Liver (tissue), 2 donors: Measurements from ENCODE around the gene TNN.

ENCODE experiments used
- RAD21 ChIP-seq, 2 donors: IDR thresholded peaks; 2 replicates each; pipeline ENCODE4 v1.6.1; 2016; ENCODE audit warnings: antibody characterized with exemption in 2 of 2, mild to moderate bottlenecking in 2 of 2
- TAF1 ChIP-seq: conservative IDR thresholded peaks from 2 replicates; pipeline ENCODE4 v1.6.1; 2016; ENCODE audit warnings: antibody characterized with exemption, mild to moderate bottlenecking
- donor health status: healthy.

DNA sequence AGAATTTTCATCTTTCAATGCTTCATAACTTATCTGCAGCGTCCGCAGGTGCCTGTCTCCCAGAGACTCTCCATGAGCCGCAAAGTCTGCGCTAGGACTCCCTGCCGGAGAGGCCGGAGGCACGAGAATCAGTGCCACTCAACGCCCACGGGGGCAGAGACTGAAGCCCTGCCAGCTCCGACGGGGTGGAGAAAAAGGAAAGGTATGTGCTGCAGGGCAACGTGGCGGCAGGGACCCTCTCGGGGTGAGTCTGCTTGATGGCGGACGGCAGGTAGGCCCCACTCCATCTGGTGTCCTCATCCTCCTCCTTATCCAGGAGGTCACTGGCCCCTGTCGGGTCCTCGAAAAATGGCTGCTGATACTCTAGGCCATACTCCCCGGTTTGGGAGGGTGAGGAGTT lies 22.5 kb upstream of the TNN start:
- TF ChIP-seq TAF1 (no peak), RAD21 (IDR thresholded peaks at IDR 0.05) (no peak)
